ENCODE data around the gene ULK3. TPM values are rescaled to one million over a fixed set of nuclear protein-coding genes. Genes with fewer than 3 reads are reported as not detected.
A peak's percentile ranks its signal among the peaks of the same experiment; 100 is the strongest.

Gene ULK3
- total RNA-seq, 1 donor: 17.3 TPM

DNA sequence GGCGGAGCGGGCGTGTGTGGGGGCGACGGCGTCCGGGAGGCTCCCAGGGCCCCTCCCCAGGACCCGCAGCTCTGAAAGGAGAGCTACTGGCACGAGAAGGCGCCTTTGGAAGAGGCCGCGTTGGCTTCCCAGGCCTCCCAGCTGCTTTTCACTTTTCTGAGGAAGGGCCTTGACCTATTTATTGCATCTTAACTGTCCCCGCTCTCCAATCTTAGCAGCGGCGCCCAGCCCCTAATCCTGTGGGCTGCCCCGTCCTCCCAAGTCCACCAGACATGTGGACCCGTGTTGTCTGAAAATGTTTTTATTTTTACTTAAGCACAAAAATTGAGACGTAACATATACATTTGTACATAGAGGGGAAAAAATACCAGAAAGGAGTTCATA lies 481 bp upstream of the ULK3 start:
- peak overlapping the region; percentile 54 for H3K4me3 ChIP-seq (ENCODE audit: low read depth, low read length)
- DNase-seq (ENCODE audit: low read depth): no peak
- TF ChIP-seq, protein P1, sequence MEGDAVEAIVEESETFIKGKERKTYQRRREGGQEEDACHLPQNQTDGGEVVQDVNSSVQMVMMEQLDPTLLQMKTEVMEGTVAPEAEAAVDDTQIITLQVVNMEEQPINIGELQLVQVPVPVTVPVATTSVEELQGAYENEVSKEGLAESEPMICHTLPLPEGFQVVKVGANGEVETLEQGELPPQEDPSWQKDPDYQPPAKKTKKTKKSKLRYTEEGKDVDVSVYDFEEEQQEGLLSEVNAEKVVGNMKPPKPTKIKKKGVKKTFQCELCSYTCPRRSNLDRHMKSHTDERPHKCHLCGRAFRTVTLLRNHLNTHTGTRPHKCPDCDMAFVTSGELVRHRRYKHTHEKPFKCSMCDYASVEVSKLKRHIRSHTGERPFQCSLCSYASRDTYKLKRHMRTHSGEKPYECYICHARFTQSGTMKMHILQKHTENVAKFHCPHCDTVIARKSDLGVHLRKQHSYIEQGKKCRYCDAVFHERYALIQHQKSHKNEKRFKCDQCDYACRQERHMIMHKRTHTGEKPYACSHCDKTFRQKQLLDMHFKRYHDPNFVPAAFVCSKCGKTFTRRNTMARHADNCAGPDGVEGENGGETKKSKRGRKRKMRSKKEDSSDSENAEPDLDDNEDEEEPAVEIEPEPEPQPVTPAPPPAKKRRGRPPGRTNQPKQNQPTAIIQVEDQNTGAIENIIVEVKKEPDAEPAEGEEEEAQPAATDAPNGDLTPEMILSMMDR (IDR thresholded peaks at IDR 0.05; ENCODE audit: insufficient read depth, low read depth, low read length): no peak

DNA sequence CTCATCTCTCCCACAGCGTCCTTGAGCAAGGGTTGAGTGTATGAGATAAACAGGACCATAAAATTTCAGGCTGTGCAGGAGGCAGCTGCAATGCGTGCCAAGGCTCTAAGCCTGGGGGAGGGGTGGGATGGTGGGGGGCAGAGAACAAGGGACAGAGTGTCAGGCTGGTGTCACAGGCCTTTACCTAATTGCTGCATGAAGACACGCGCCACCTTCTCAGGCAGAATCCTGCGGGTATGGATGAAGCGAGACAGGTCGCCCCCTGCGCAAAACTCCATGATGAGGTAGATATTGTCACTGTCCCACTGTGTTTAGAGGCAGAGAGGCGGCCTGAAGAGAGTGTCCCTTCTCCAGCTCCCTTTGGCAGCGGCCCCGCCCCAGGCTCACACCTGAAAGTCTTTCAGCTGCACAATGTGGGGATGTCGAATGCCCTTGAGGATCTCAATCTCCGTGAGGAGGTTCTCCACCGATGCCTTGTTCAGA lies 1.0 kb downstream of the ULK3 start:
- peak overlapping the region; percentile 86 for H3K4me3 ChIP-seq (ENCODE audit: low read depth, low read length)
- TF ChIP-seq, protein P1 (IDR thresholded peaks at IDR 0.05; ENCODE audit: insufficient read depth, low read depth, low read length): no peak
- DNase-seq (ENCODE audit: low read depth): no peak

DNA sequence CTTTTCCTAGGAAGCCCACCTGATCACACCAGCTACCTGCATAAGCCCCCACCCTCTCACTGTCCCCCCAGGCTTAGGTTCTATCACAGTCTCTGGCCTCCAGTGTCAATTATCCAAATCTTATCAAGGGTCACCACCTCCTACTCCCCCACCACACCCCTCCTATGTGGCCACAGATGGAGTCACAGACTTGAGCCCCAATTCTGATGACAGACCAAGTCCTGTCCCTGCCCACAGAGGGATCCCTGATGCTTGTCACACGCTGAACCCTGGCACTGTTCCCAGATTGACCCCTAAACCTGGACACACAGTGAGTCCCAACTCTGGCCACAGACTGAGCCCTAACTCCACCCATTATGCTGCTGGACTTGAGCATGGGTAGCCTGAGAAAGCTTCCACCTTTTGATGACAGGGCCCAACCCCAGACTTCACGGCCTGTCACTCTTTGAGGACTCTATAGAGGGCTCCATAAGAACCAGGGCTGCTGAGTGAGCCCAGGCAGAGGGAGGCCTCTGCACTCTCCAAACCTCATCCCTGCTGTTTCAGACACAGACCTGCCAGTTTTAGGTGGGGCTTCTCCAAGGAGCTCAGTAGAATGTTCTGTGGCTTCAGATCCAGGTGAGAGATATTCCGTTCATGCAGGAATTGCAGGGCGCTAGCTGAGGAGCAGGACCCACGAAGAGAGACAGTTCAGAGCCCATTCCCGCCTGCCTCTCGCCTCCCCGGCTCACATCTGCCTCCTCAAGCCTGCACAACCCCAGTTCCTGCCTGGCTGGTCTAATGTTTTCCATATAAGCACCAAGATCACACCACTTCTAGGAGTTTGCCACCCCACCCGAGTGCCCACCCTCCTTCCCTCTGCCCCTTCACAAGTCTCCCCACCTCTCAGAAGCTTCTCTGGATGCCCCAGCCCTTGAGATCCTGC lies 1.8 kb downstream of the ULK3 start:
- no peak for DNase-seq (ENCODE audit: low read depth)
- H3K4me3 ChIP-seq (ENCODE audit: low read depth, low read length): no peak overlapping the region
- TF ChIP-seq, protein P1 (IDR thresholded peaks at IDR 0.05; ENCODE audit: insufficient read depth, low read depth, low read length): no peak

DNA sequence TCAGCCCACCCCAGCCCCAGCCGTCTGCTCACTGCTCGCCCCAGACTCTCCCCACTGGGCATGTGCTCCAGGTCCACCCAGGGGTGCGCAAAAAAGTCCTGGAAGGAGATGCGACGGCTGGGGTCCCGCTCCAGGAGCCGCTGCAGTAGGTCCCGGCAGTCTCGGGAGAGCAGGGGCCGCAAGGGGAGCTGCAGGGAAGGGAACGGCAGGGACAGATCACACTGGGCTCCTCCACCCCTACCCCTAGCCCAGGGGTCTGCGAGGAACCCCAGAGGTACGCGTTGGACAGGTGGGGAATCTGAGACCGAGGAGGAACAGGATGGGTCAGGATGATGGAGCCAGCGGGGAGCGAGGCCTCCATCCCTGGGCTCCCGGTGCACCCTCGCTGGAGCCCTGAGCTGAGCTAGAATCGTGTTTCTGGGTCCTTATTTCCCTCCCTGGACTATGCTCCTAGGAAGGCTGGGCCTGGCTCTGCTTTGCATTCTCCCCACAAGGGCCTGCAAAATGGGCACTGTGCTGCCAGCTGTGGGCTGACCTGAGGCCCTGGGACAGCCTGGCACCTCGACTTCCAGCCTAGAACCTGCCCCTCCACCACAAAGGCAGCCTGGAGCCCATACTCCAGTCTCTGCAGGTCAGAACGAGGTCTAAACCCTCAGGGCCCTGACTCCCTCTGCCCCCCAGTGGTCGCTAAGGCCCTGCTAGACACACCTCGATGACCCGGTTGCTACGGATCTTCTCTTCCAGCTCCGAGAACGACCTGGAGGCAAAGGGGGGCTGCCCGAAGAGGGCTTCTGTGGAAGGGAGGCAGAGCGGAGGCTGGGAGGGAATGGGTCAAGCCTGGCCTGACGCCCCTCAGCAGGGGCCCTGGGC lies 3.2 kb downstream of the ULK3 start:
- TF ChIP-seq, protein P1 (IDR thresholded peaks at IDR 0.05; ENCODE audit: insufficient read depth, low read depth, low read length): no peak
- DNase-seq (ENCODE audit: low read depth): no peak

DNA sequence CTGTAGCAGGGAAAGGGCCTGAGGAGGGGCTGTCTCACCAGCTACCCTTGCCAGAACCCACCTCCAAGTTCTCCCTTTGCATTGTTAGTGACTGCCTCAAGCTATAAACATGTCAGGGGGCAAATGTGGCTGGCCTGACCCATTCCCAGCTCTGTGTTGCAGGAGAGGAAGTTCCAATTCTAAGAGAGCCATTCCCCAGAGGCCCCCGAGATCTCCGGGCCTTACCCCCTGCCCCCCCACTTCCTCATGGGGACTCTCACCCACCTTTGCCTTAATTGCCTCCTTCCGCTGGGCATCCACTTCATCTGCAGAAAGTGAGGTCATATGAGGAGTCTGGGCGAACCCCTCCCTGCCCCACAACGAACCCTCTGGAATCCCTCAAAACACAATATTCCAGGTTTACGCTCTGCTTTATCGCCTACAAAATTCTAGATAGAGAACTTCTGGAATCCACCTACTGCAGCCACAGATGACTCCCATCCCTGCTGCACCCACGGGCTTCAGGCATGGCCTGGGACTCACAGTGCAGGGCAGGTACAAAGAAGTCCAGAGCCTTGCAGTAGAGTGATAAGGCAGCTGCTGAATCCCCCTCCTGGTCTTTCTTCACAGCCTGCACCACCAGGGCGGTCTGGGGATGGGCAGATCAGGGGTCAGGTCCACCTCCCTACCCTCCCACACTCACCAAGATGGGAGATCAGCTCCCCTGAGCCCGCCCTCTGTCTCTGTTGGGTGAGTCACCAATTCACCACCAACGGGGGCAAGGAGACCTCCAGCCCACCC lies 4.0 kb downstream of the ULK3 start:
- no peak for DNase-seq (ENCODE audit: low read depth)
- no peak overlapping the region for H3K4me3 ChIP-seq (ENCODE audit: low read depth, low read length)
- TF ChIP-seq, protein P1 (IDR thresholded peaks at IDR 0.05; ENCODE audit: insufficient read depth, low read depth, low read length): no peak

More for the DNA sequence above, 3.2 kb downstream of the ULK3 start:
- H3K4me3 ChIP-seq (ENCODE audit: low read depth, low read length): no peak overlapping the region

DNA sequence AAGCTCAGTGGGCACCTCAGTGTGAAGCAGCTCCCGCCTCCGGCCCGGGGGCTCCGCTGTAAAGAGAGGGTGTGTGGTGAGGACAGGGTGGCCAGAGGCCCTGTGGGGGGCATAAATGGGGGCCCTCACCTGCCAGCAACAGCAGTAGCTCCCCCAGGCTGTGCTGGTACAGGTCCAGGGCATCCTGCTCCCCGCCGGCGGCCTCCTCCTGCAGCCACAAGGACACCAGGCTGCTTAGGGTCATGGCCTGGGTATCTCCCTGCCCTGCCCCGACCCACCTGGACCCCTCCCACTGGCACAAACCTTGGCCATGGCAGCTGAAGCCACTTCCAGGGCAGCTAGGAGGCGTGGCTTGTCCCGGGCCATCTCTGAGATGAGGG lies 4.8 kb downstream of the ULK3 start:
- TF ChIP-seq, protein P1 (IDR thresholded peaks at IDR 0.05; ENCODE audit: insufficient read depth, low read depth, low read length): no peak
- no peak for DNase-seq (ENCODE audit: low read depth)
- no peak overlapping the region for H3K4me3 ChIP-seq (ENCODE audit: low read depth, low read length)
